Endothelial cell of umbilical vein (primary cell): ENCODE data around the gene KIAA1671. TPM values are rescaled to one million over a fixed set of nuclear protein-coding genes. Genes with fewer than 3 reads are reported as not detected.

Source experiments
- BruUV-seq: library from RNA; stranded (reverse); fragments of 400-500 nt; replicated peaks from 2 replicates; lab custom pipeline; 2021; lab: Mats Ljungman, UMichigan
- CTCF ChIA-PET: fragments of 300-600, 350-600 bp; sonication (Branson Sonifier 250); formaldehyde crosslinking; loops from one replicate; lab custom pipeline; 2021; ENCODE audit warnings: antibody characterized with exemption, inconsistent platforms; lab: Charles Lee
- POLR2A ChIA-PET: fragments of 300-600, 350-600 bp; sonication (Branson Sonifier 250); formaldehyde crosslinking; loops from one replicate; lab custom pipeline; 2021; ENCODE audit warnings: antibody characterized with exemption, inconsistent platforms; lab: Charles Lee
- DNase-seq: peaks from one replicate; pipeline ENCODE4 v3.0.0-alpha.2; 2011; ENCODE audit warnings: low read depth, low spot score
- FAIRE-seq: peaks from 2 replicates; lab custom pipeline; 2011; peaks lifted over from hg19 to GRCh38; lab: Jason Lieb, UNC
- H2AFZ ChIP-seq: 2 replicates; pipeline ENCODE4 v1.6.0; 2012; ENCODE audit warnings: low read depth, low read length, control low read depth, inconsistent platforms
- H3K27ac ChIP-seq: 2 replicates; pipeline ENCODE4 v1.5.1; 2011; ENCODE audit warnings: low read depth, mild to moderate bottlenecking, control low read depth, low read length, moderate library complexity; ENCODE audit not compliant: insufficient read depth
- H3K27me3 ChIP-seq, 2 experiments: 2 replicates each; pipeline versions ENCODE4 v1.6.0 to v1.6.1; 2011; ENCODE audit warnings: low read length in 2 of 2, mixed read lengths in 1 of 2; ENCODE audit not compliant: control insufficient read depth in 2 of 2, insufficient read depth in 2 of 2
- H3K36me3 ChIP-seq, 2 experiments: 2 replicates in 1 of 2; 3 replicates in 1 of 2; pipeline ENCODE4 v1.5.1; 2011; ENCODE audit warnings: low read length in 2 of 2, mild to moderate bottlenecking in 1 of 2, moderate library complexity in 1 of 2; ENCODE audit not compliant: control insufficient read depth in 2 of 2, insufficient read depth in 2 of 2; ENCODE audit errors: extremely low read depth in 1 of 2
- H3K4me1 ChIP-seq: 3 replicates; pipeline ENCODE4 v1.5.1; 2011; ENCODE audit warnings: mild to moderate bottlenecking, low read length; ENCODE audit not compliant: control insufficient read depth, insufficient read depth; ENCODE audit errors: extremely low read depth
- H3K4me2 ChIP-seq: 2 replicates; pipeline ENCODE4 v1.6.1; 2011; ENCODE audit warnings: low read length, control low read depth, mixed read lengths; ENCODE audit not compliant: insufficient read depth
- H3K4me3 ChIP-seq, 3 experiments: fragments of 200-600 bp in 1 of 3; sonication (generic), shearing (Covaris generic) in 1 of 3; replicated peaks in 1 of 3; 2 replicates each; pipeline ENCODE4 v1.5.1; 2011 to 2016; ENCODE audit warnings: control low read depth in 3 of 3, low read length in 3 of 3, mild to moderate bottlenecking in 2 of 3, inconsistent platforms in 1 of 3, low read depth in 1 of 3, moderate library complexity in 1 of 3; ENCODE audit not compliant: insufficient read depth in 1 of 3
- H3K79me2 ChIP-seq: 2 replicates; pipeline ENCODE4 v1.6.0; 2012; ENCODE audit warnings: low read length, inconsistent platforms; ENCODE audit not compliant: control insufficient read depth, insufficient read depth
- H3K9ac ChIP-seq: replicated peaks from 2 replicates; pipeline ENCODE3; 2011; ENCODE audit warnings: low read length, control low read depth; ENCODE audit not compliant: insufficient read depth; ENCODE audit errors: extremely low read depth
- H3K9me1 ChIP-seq: replicated peaks from 3 replicates; pipeline ENCODE4 v1.6.0; 2011; ENCODE audit warnings: mild to moderate bottlenecking, low read length; ENCODE audit not compliant: control insufficient read depth, insufficient read depth; ENCODE audit errors: extremely low read depth
- H3K9me3 ChIP-seq: replicated peaks from 2 replicates; pipeline ENCODE4 v1.5.1; 2012; ENCODE audit warnings: low read length, inconsistent platforms; ENCODE audit not compliant: control insufficient read depth, insufficient read depth
- H4K20me1 ChIP-seq: replicated peaks from 2 replicates; pipeline ENCODE3; 2011; ENCODE audit warnings: mild to moderate bottlenecking, low read length; ENCODE audit not compliant: control insufficient read depth, insufficient read depth; ENCODE audit errors: extremely low read depth
- EZH2 ChIP-seq: IDR thresholded peaks from 2 replicates; pipeline ENCODE4 v1.6.1; 2012; ENCODE audit warnings: borderline replicate concordance, low read depth, mild to moderate bottlenecking, moderate library complexity, low read length, inconsistent platforms; ENCODE audit not compliant: severe bottlenecking
- FOS ChIP-seq: IDR thresholded peaks from 2 replicates; pipeline ENCODE4 v1.6.1; 2011; ENCODE audit warnings: mild to moderate bottlenecking, low read length, moderate library complexity, borderline replicate concordance; ENCODE audit not compliant: insufficient read depth
- GATA2 ChIP-seq: IDR thresholded peaks from 2 replicates; pipeline ENCODE4 v1.7.0; 2011; ENCODE audit warnings: low read depth, mild to moderate bottlenecking, moderate library complexity, mixed read lengths, low read length; ENCODE audit not compliant: insufficient read length, insufficient read depth
- JUN ChIP-seq: IDR thresholded peaks from 2 replicates; pipeline ENCODE4 v1.6.1; 2011; ENCODE audit warnings: borderline replicate concordance, low read depth; ENCODE audit not compliant: insufficient read length, insufficient read depth
- MYC ChIP-seq: IDR thresholded peaks from one replicate; pipeline ENCODE4 v1.6.1; 2011; ENCODE audit warnings: mild to moderate bottlenecking, low read depth, low read length
- POLR2A ChIP-seq: IDR thresholded peaks from 2 replicates; pipeline ENCODE4 v1.6.1; 2012; ENCODE audit warnings: low read depth, mild to moderate bottlenecking, control low read depth, low read length
- POLR2AphosphoS5 ChIP-seq: IDR thresholded peaks from 2 replicates; pipeline ENCODE4 v1.6.1; 2012; ENCODE audit warnings: low read depth, mild to moderate bottlenecking, control low read depth, low read length, moderate library complexity; ENCODE audit not compliant: insufficient read depth
- dilution Hi-C: fragments of 300-500 bp; cut with MboI; formaldehyde crosslinking; loops from one replicate; pipeline ENCODE4 v1.15.0; 2019; ENCODE audit warnings: low sequenced_read_pairs; ENCODE audit not compliant: extremely low pct_ligation_motif_present
- intact Hi-C: fragments of 100-400 bp; cut with micrococcal nuclease; formaldehyde crosslinking; loops from one replicate; pipeline ENCODE4 v1.10.0; 2022
- polyA plus RNA-seq, 4 experiments: library from polyadenylated mRNA; depleted of rRNA in 3 of 4; stranded (reverse) in 3 of 4; unstranded in 1 of 4; fragments of >200 nt; gene quantifications; 2 replicates each; pipeline versions ENCODE4 v1.2.1 to v1.2.3, GENCODE V29; 2011 to 2012; ENCODE audit warnings: missing spikeins in 1 of 4
- total RNA-seq: library from RNA; stranded (reverse); gene quantifications from 2 replicates; pipeline ENCODE4 v1.2.3, GENCODE V29; 2021
- TF ChIP-seq, protein P1 (sequence below), 2 donors: IDR thresholded peaks; 1 replicate in 1 of 2; 2 replicates in 1 of 2; pipeline ENCODE4 v1.5.1; 2011; ENCODE audit warnings: low read length in 2 of 2, mild to moderate bottlenecking in 2 of 2, moderate library complexity in 2 of 2, control low read depth in 1 of 2, inconsistent platforms in 1 of 2, low read depth in 1 of 2; ENCODE audit not compliant: insufficient read depth in 1 of 2; ENCODE audit errors: extremely low read depth in 1 of 2
- TF ChIP-seq, protein P2 (sequence below): IDR thresholded peaks from 2 replicates; pipeline ENCODE4 v1.6.1; 2011; ENCODE audit not compliant: insufficient read depth, insufficient read length

Gene KIAA1671
- total and polyA plus RNA-seq, 2 donors (not counting 3 experiments of a cell fraction or from before 2014, with no cell fraction given): 23.1 to 85.1 TPM

DNA sequence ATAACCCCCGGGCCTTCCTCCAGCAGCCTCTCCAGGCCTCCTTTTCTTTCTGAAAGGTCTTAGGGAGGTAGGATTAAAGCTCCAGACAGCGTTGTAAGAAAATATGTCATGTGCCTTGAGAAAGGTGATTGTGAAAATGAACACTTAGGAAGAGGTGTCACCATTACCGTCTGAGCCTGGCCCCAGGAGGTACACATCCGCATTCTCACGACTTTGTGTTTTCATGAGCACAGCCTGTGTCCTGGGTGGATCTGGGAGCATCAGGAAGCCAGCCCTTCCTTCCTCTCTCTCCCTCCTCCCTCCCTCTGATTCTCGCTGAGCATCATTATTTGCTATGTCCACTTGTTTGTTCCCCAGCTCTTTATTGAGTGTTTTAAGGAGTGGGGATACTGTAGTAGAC lies 142.1 kb downstream of the KIAA1671 start:
- Histone ChIP-seq H3K4me1 (peaks cover 27% of the 10 kb centered on the region), H4K20me1 (no peaks in the 10 kb centered on the region), H3K4me2 (peak overlapping the region; percentile 55), H3K9me1 (no peaks in the 10 kb centered on the region), H3K4me3 (no peak overlapping the region), H3K27ac (peak overlapping the region; percentile 23), H3K9me3 (no peaks in the 10 kb centered on the region), H3K27me3 (no peaks in the 10 kb centered on the region), H3K9ac (no peak overlapping the region), H3K79me2 (no peaks in the 10 kb centered on the region), H3K36me3 (no peaks in the 10 kb centered on the region), H2AFZ (no peak overlapping the region)
- FAIRE-seq: peak; percentile 64
- POLR2A ChIA-PET: no interaction called here
- BruUV-seq: no TSS peak
- DNase-seq: peak; percentile 37
- TF ChIP-seq MYC: no peak
- no peak for TF ChIP-seq POLR2AphosphoS5
- no peak for TF ChIP-seq EZH2
- TF ChIP-seq, protein P1, sequence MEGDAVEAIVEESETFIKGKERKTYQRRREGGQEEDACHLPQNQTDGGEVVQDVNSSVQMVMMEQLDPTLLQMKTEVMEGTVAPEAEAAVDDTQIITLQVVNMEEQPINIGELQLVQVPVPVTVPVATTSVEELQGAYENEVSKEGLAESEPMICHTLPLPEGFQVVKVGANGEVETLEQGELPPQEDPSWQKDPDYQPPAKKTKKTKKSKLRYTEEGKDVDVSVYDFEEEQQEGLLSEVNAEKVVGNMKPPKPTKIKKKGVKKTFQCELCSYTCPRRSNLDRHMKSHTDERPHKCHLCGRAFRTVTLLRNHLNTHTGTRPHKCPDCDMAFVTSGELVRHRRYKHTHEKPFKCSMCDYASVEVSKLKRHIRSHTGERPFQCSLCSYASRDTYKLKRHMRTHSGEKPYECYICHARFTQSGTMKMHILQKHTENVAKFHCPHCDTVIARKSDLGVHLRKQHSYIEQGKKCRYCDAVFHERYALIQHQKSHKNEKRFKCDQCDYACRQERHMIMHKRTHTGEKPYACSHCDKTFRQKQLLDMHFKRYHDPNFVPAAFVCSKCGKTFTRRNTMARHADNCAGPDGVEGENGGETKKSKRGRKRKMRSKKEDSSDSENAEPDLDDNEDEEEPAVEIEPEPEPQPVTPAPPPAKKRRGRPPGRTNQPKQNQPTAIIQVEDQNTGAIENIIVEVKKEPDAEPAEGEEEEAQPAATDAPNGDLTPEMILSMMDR (IDR thresholded peaks at IDR 0.05; ENCODE audit: extremely low read depth in 1 of 2, insufficient read depth in 1 of 2, low read depth in 1 of 2, low read length in 2 of 2): no peak
- no peak for TF ChIP-seq POLR2A
- TF ChIP-seq, protein P2, sequence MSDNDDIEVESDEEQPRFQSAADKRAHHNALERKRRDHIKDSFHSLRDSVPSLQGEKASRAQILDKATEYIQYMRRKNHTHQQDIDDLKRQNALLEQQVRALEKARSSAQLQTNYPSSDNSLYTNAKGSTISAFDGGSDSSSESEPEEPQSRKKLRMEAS: no peak
- TF ChIP-seq GATA2: no peak
- no peak for TF ChIP-seq FOS
- no peak for TF ChIP-seq JUN
- dilution Hi-C loops (no loop called here), intact Hi-C loops (no loop called here)
- CTCF ChIA-PET: interaction anchor here (0.7 to 1.5 kb wide), 2 partner anchors 13 to 16 kb away, joined by 4 read pairs; no protein-coding TSS in a partner anchor
